Endodermal cell (in vitro differentiated cells): Measurements from ENCODE around the gene SRP14. TPM values are rescaled to one million over a fixed set of nuclear protein-coding genes. Genes with fewer than 3 reads are reported as not detected.

ENCODE experiments used
- DNase-seq: peaks from one replicate; pipeline ENCODE4 v3.0.0-alpha.2; 2017
- H3K27ac ChIP-seq: 2 replicates; pipeline ENCODE4 v1.5.1; 2013; ENCODE audit warnings: mild to moderate bottlenecking, low read depth, low read length, moderate library complexity
- H3K27me3 ChIP-seq: 2 replicates; pipeline ENCODE4 v1.6.1; 2013; ENCODE audit warnings: mild to moderate bottlenecking, low read length, moderate library complexity; ENCODE audit not compliant: insufficient read depth, control insufficient read depth, poor library complexity, severe bottlenecking
- H3K36me3 ChIP-seq: 2 replicates; pipeline ENCODE4 v1.7.0; 2013; ENCODE audit warnings: mild to moderate bottlenecking, low read length, moderate library complexity; ENCODE audit not compliant: control insufficient read depth, insufficient read depth
- H3K4me1 ChIP-seq: one replicate; pipeline ENCODE4 v1.7.0; 2013; ENCODE audit warnings: low read length; ENCODE audit not compliant: control insufficient read depth, insufficient read depth
- H3K4me3 ChIP-seq: 2 replicates; pipeline ENCODE4 v1.5.1; 2013; ENCODE audit warnings: mild to moderate bottlenecking, low read length, moderate library complexity
- H3K9ac ChIP-seq: 2 replicates; pipeline ENCODE4 v1.6.1; 2013; ENCODE audit warnings: mild to moderate bottlenecking, low read length, moderate library complexity; ENCODE audit not compliant: poor library complexity, severe bottlenecking; ENCODE audit errors: extremely low read depth
- H3K9me3 ChIP-seq: 2 replicates; pipeline ENCODE4 v1.6.1; 2013; ENCODE audit warnings: mild to moderate bottlenecking, low read length, moderate library complexity; ENCODE audit not compliant: control insufficient read depth
- H3K27ac Mint-ChIP-seq: 2 replicates; pipeline ENCODE4 v1.8.0; 2020; ENCODE audit warnings: mixed read lengths
- H3K27me3 Mint-ChIP-seq: 2 replicates; pipeline ENCODE4 v1.8.0; 2021; ENCODE audit warnings: mild to moderate bottlenecking, mixed read lengths; ENCODE audit not compliant: insufficient read depth
- H3K36me3 Mint-ChIP-seq: 2 replicates; pipeline ENCODE4 v1.8.0; 2020; ENCODE audit warnings: low read depth, mixed read lengths
- H3K4me1 Mint-ChIP-seq: 2 replicates; pipeline ENCODE4 v1.8.0; 2020; ENCODE audit warnings: mixed read lengths
- H3K4me3 Mint-ChIP-seq: 2 replicates; pipeline ENCODE4 v1.8.0; 2020; ENCODE audit warnings: mild to moderate bottlenecking, moderate library complexity, mixed read lengths
- H3K9me3 Mint-ChIP-seq: 2 replicates; pipeline ENCODE4 v1.8.0; 2020; ENCODE audit warnings: mild to moderate bottlenecking, mixed read lengths
- CTCF ChIP-seq: fragments of 200-600 bp; sonication (generic); conservative IDR thresholded peaks from 2 replicates; pipeline ENCODE4 v1.5.0; 2021; ENCODE audit warnings: antibody characterized with exemption, mild to moderate bottlenecking
- WGBS, 2 experiments: methylation state at CpG; one replicate each; pipeline versions ENCODE4 v1.1.5 to v1.1.7; 2013; ENCODE audit warnings: missing lambda C conversion rate in 2 of 2, mixed read lengths in 1 of 2; ENCODE audit not compliant: insufficient coverage in 1 of 2, insufficient read length in 1 of 2; 5-methylcytosine and 5-hydroxymethylcytosine counted together
- total RNA-seq, 2 donors: library from RNA; stranded (reverse); fragmentation: NEBNext Ultra II Directional in 1 of 2; extraction: Animal tissue kit (Norgen Biotek cat#: 25700) in 1 of 2; gene quantifications; 2 replicates in 1 of 2; 3 replicates in 1 of 2; pipeline ENCODE4 v1.2.1, GENCODE V29; 2021

Gene SRP14
- total RNA-seq, 2 donors from 2014 or later, result 237 to 293 TPM

GRCh38 chr15:40028853-40029252, 10.1 kb downstream of the SRP14 start:
- no peak overlapping the region for H3K9ac ChIP-seq
- Mint-ChIP-seq H3K27ac (no peak overlapping the region), H3K9me3 (no peaks in the 10 kb centered on the region), H3K36me3 (peaks cover 54% of the 10 kb centered on the region), H3K4me3 (no peak overlapping the region), H3K27me3 (no peaks in the 10 kb centered on the region), H3K4me1 (no peaks in the 10 kb centered on the region)
- H3K36me3 ChIP-seq, result peaks cover 87% of the 10 kb centered on the region
- peak overlapping the region; percentile 7 for H3K27ac ChIP-seq
- no peaks in the 10 kb centered on the region for H3K27me3 ChIP-seq
- WGBS, 2 experiments, result 88% methylated on average over 3 of the region's 3 CpGs; no CpG with 5 or more reads in 1 of the 2 experiments
- no peaks in the 10 kb centered on the region for H3K4me1 ChIP-seq
- DNase-seq, result no peak
- TF ChIP-seq CTCF, result no peak
- H3K4me3 ChIP-seq, result no peak overlapping the region
- H3K9me3 ChIP-seq, result no peaks in the 10 kb centered on the region

- no peak overlapping the region for H3K27ac ChIP-seq
- Mint-ChIP-seq H3K27me3 (no peaks in the 10 kb centered on the region), H3K4me1 (no peaks in the 10 kb centered on the region), H3K36me3 (peaks cover 58% of the 10 kb centered on the region), H3K9me3 (no peaks in the 10 kb centered on the region), H3K27ac (peak overlapping the region; percentile 66), H3K4me3 (no peak overlapping the region)
- H3K9me3 ChIP-seq, result no peaks in the 10 kb centered on the region
- no peaks in the 10 kb centered on the region for H3K4me1 ChIP-seq
- 95 to 100% methylated on average over 1 to 3 of the region's 3 CpGs for WGBS, 2 experiments
- H3K27me3 ChIP-seq, result no peaks in the 10 kb centered on the region
- no peak for DNase-seq
- TF ChIP-seq CTCF, result no peak
- no peak overlapping the region for H3K4me3 ChIP-seq
- peaks cover 87% of the 10 kb centered on the region for H3K36me3 ChIP-seq
- H3K9ac ChIP-seq, result no peak overlapping the region
These were observed 10.8 kb downstream of the SRP14 start for GRCh38 chr15:40028193-40028592.

GRCh38 chr15:40016224-40016865, 22.6 kb downstream of the SRP14 start:
- DNase-seq, result no peak
- Mint-ChIP-seq H3K4me3 (no peak overlapping the region), H3K4me1 (no peaks in the 10 kb centered on the region), H3K27ac (no peak overlapping the region), H3K27me3 (no peaks in the 10 kb centered on the region), H3K9me3 (peaks cover 49% of the 10 kb centered on the region), H3K36me3 (peaks cover 89% of the 10 kb centered on the region)
- Histone ChIP-seq H3K4me1 (no peaks in the 10 kb centered on the region), H3K9ac (no peak overlapping the region), H3K27ac (no peak overlapping the region), H3K4me3 (no peak overlapping the region), H3K27me3 (no peaks in the 10 kb centered on the region), H3K9me3 (peaks cover 56% of the 10 kb centered on the region), H3K36me3 (peaks cover 86% of the 10 kb centered on the region)
- TF ChIP-seq CTCF, result no peak
- 97 to 100% methylated on average over 3 to 4 of the region's 4 CpGs for WGBS, 2 experiments
